NCI-H1694 (cell line): ENCODE results near the gene RAB8B.
"Not testable (repeated sequence)": the region's sequence is repeated elsewhere in the genome, so short reads cannot be mapped to it uniquely, and the experiment has no call there.

Experiments used
- DNase-seq: peaks from one replicate; lab custom pipeline; 2025; lab: John Stamatoyannopoulos, UW

The RAB8B gene

GRCh38 chr15:63208824-63209223, 19.4 kb downstream of the RAB8B start:
- not testable (repeated sequence) for DNase-seq

- DNase-seq: no peak
These were observed 21.0 kb downstream of the RAB8B start for GRCh38 chr15:63210151-63211091.

DNA sequence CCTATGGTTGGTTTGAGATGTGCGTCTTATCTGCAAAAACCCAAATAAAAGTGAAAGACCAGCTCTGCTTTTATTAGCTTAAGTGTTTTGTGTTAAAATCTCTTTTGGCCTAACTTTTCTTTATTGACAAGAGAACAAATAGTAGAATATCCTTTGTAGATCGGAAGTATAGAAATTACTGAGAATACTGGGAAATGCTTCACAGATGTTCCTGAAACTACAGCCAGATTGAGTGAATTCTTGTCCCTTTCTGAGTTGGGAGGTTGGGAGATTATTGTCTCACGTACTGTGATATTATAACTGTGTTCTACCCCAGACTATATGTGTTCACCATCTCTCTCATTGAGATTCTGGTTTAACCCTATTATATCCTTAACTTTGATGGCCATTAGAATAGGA, 21.7 kb downstream of the RAB8B start:
- DNase-seq: no peak

GRCh38 chr15:63211549-63211948, 22.1 kb downstream of the RAB8B start:
- no peak for DNase-seq

DNA sequence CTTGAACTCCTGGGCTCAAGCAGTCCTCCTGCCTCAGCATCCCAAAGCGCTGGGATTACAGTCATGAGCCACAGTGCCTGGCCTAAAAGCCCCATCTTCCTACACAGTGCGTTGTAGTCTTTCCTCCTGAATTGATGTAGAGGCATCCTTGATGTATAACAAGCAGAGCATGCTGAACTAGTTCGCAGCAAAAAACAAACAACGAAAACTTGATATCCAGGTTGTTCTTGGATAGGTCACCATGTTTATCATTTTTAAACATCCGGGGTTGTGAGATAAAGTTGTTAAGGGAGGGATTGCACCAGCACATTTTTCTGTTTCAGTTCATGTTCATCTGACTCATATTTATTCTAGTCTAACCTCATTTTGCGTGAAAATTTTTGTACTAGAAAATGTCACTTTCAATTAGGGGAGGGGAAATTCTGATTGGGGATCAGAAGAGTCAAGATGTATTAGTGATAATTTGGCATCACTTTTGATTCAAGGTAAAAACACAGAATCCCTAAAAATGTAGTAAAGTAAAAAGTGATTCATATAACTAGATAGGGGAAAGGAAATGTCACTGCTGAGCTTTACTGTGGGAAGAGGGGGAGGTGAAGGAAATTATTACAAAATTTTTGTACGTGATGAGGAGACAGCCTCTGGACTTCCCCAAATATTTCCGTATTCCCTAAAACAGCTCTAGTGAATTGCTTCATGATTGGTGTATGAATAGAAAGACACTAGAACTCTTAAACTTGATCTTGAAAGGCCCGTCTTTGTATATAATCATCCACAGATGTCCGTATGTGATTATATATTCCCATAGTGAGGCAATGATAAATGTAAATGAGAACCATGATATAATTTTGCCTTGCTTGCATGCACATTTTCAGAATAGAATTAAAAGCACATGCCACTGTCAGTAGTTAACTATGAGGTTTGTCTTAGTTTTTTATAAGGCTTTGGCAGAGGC, 22.9 kb downstream of the RAB8B start:
- DNase-seq: no peak

DNA sequence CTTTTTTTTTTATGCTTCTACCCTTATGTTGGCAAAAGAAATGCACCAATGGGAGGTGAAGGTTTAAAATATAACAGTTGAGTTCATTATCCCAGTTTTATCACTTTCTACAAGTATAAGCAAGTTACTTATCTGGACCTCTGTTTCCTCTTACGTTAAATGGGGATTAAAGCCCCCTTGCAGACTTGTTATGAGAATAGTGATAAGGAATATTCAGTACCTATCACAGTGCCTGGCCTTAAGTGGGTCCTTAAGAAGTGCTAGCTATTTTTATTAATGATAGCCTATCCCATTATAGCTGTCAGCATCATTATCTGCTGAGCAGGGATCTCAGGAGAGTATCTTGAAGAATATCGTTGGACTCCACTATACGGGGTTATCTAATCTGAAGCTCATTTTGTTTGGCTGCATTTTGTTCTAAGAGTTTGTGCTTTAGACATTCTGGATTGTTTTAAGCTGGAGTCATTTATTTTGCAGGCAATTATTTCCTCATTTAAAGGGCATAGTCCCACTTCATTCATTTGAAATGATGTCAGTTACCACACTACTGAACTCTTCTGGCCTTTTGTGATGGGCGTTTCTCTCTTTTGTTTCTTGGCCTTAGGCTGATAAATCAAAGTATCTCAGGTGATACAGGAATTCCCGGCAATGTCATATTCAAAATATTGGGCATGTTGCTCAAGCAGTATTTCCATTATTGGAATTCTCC, 28.8 kb downstream of the RAB8B start:
- no peak for DNase-seq

DNA sequence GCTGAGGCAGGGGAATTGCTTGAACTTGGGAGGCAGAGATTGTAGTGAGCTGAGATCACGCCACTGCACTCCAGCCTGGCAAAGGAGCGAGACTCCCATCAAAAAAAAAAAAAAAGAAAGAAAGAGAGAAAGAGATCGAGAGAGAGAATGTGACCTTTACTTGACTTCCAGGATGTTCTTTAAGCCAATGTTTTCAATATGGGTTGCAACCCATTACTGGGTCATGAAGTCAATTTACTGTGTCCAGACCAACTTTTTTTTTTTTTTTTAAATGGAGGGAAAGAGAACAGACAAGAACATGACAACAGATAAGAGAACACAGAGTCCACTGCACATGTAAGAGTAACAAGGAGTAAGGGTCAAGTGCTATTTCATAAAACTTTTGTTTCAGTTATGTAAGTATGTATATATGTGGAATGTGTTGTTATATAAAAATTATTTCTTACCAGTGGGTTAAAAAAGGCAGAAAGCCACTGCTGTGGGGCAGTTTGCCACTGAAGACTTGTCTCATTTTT, 29.8 kb downstream of the RAB8B start:
- DNase-seq: no peak

- DNase-seq: no peak
These were observed 31.9 kb downstream of the RAB8B start for GRCh38 chr15:63221346-63221745.

DNA sequence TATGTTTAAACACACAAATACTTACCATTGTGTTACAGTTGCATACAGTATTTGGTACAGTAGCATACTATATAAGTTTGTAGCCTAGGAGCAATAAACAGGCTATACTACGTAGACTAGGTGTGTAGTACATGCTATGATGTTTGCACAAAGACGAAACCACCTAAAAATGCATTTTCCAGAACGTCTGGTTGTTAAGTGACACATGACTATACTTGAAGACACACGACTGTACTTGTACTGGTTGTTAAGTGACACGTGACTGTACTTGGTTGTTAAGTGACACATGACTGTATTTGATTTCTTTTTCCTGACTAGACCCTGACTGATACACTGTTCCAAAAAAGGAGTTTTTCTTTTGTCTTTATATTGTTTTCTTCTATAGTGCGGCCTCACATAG, 34.1 kb downstream of the RAB8B start:
- no peak for DNase-seq

- no peak for DNase-seq
These were observed 36.0 kb downstream of the RAB8B start for GRCh38 chr15:63225381-63225780.

DNA sequence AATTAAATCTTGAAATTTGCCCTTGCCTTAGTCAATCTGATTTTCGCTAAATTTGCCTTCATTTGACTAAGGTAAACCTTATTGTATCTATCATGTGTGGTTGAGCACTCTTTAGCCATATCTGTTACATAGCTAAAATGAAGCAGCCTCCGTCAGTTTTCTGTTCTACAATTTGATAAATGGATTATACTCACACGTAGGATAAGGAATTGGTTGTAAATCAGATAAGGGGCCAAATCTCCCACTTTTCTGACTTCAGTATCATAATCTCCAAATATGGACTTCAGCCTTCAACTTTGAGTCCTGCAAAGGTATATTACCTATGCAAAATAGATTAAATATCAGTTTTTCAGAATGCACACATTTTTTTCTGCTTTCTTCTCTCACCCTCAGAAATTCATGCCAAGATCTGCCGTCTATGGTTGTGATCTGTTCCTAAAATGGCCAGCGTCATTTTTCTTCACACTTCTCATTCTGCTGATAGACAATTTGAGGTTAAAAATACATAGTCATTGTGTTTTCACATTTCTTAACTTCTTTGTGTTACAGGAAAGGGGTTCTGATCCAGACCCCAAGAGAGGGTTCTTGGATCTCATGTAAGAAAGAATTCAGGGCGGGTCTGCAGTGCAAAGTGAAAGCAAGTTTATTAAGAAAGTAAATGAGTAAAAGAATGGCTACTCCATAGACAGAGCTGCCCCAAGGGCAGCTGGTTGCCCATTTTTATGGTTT, 36.9 kb downstream of the RAB8B start:
- no peak for DNase-seq

DNA sequence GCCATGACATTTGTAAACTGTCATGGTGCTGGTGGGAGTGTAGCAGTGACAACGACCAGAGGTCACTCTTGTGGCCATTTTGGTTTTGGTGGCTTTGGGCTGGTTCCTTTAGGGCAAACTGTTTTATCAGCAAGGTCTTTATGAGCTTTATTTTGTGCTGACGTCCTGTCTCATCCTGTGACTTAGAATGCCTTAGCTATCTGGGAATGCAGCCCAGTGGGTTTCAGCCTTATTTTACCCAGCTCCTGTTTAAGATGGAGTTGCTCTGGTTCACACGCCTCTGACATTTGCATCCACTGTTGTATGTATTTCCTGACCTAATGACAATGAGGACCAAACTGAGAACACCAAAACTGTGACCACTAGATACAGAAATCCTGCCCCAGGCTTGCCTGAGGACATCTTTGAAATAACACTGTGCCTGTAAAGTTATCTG, 37.6 kb downstream of the RAB8B start:
- DNase-seq: no peak

DNA sequence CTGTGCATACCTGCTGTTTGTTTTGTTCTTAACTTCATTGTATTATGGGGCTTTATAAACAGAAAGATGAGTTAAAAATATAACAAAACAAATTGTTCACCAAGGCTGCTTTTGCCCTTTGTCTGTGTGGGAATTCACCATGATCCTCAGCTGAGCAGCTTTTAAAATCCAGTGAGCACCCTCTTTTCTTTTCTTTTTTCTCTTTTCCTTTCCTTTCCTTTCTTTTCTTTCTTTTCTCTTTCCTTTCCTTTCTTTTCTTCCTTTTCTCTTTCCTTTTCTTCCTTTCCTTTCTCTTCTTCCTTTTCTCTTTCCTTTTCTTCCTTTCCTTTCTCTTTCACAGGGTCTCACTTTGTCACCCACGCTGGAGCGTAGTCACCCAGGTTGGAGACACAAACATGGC, 38.3 kb downstream of the RAB8B start:
- no peak for DNase-seq

- no peak for DNase-seq
These were observed 41.8 kb downstream of the RAB8B start for GRCh38 chr15:63231206-63231605.

GRCh38 chr15:63231706-63232105, 42.3 kb downstream of the RAB8B start:
- no peak for DNase-seq

- no peak for DNase-seq
These were observed 43.0 kb downstream of the RAB8B start for GRCh38 chr15:63232405-63232804.

- DNase-seq: no peak
These were observed 43.5 kb downstream of the RAB8B start for GRCh38 chr15:63232943-63233342.

GRCh38 chr15:63233667-63234423, 44.4 kb downstream of the RAB8B start:
- no peak for DNase-seq

DNA sequence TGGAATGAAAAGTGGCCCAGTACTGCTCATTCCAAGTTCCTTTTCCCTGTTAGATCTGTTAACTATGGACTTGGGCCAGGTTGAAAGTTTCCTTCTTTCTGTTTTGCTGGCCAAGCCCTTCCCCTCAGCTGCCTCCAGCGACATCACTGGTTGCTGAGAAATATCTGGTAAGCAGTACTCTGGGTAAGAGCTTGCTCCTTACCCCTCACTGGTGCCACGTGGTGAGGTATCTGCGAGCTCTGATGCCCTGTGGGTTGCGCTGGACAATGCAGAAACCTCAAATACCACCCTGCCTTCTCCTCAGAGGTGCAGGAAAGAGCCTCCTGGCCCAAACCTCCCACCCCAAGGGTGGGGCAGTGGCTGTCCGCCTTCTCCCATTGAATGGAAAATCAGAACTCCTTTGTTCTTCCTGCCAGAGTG, 45.1 kb downstream of the RAB8B start:
- no peak for DNase-seq

GRCh38 chr15:63236272-63236671, 46.9 kb downstream of the RAB8B start:
- no peak for DNase-seq
